ENCODE results near the gene CA4. TPM values are rescaled to one million over a fixed set of nuclear protein-coding genes. Genes with fewer than 3 reads are reported as not detected.
"Not testable (repeated sequence)": the region's sequence is repeated elsewhere in the genome, so short reads cannot be mapped to it uniquely, and the experiment has no call there.

The CA4 gene
- total and polyA plus RNA-seq, 2 donors (not counting 1 experiment from before 2014, with no cell fraction given), result not detected

DNA sequence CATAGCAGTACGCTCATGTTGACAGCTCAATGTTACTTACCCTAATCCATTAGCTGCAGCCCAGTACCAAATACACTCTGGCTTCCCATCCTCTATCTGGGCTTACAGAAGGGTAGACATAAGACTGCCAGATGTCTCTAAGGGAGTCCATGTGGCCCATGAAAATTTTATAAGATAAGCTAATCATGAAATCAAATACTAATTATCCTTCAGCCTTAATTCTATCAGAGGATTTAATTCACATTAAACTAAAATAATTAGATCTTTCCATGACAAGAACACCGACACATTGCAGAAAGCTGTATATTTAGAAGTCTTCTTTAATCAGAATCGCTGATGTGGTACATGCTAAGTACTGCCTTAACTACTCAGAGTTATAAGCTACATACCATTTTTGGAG, 43.3 kb downstream of the CA4 start:
- H3K79me2 ChIP-seq (ENCODE audit: control insufficient read depth, insufficient read depth, low read length); H3K27me3 ChIP-seq (replicated peaks in 1 of 4; ENCODE audit: control extremely low read depth in 1 of 4, control insufficient read depth in 3 of 4, insufficient read depth in 4 of 4, low read length in 3 of 4); H3K9me3 ChIP-seq (ENCODE audit: control extremely low read depth in 1 of 3, control insufficient read depth in 2 of 3, insufficient read depth in 1 of 3, low read length in 2 of 3); CTCF ChIA-PET; H2AFZ ChIP-seq (ENCODE audit: insufficient read depth, low read depth, low read length, poor library complexity, severe bottlenecking); H4K20me1 ChIP-seq (ENCODE audit: control insufficient read depth, insufficient read depth, low read length, poor library complexity, severe bottlenecking); intact Hi-C loops (cut with micrococcal nuclease); DNase-seq; H3K4me1 Mint-ChIP-seq; H3K27ac Mint-ChIP-seq; ATAC-seq (ENCODE audit: low read depth); H3K27me3 Mint-ChIP-seq; H3K27ac ChIP-seq (ENCODE audit: low read length in 2 of 2); H3K9me3 Mint-ChIP-seq (ENCODE audit: insufficient read depth); H3K4me3 Mint-ChIP-seq; H3K9ac ChIP-seq (ENCODE audit: low read length); H3K4me2 ChIP-seq (replicated peaks; ENCODE audit: low read depth, low read length, poor library complexity, severe bottlenecking); H3K4me1 ChIP-seq (ENCODE audit: control insufficient read depth in 2 of 2, insufficient read depth in 2 of 2, low read length in 2 of 2); H3K4me3 ChIP-seq (ENCODE audit: control extremely low read depth in 1 of 5, extremely low read depth in 1 of 5, insufficient read depth in 1 of 5, low read depth in 2 of 5, low read length in 4 of 5); POLR2A ChIA-PET: not testable (repeated sequence)
- WGBS (ENCODE audit: insufficient coverage), result no CpG with 5 or more reads among the region's 3 CpGs
- peaks cover 2 to 45% of the 10 kb centered on the region in 2 experiments for H3K36me3 ChIP-seq (replicated peaks in 1 of 2; ENCODE audit: control extremely low read depth in 1 of 2, control insufficient read depth in 1 of 2, extremely low read depth in 1 of 2, insufficient read depth in 2 of 2, low read length in 1 of 2)

DNA sequence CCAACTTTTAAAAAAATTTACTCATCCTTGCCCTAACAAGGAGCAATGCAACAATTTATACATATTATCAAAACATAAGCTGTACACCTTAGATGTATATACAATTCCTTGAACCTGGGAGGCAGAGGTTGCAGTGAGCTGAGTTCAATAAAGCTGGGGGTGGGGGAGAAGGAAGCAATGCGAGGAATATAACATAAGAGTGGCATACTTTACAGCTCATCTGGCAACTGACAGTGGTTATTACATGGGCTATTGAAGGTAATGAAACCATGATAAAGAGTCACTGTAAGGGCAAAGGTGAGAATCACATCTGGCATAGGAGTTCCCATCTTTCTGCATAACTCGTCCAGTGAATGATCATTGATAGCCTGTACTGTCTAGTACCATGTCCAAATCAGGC, 43.7 kb downstream of the CA4 start:
- POLR2A ChIA-PET, result no interaction called here
- H3K9me3 Mint-ChIP-seq (ENCODE audit: insufficient read depth), result no peaks in the 10 kb centered on the region
- no peak for TF ChIP-seq EZH2 (IDR thresholded peaks at IDR 0.05; ENCODE audit: borderline replicate concordance, insufficient read depth, low read depth, low read length, poor library complexity, severe bottlenecking)
- TF ChIP-seq, protein P1, sequence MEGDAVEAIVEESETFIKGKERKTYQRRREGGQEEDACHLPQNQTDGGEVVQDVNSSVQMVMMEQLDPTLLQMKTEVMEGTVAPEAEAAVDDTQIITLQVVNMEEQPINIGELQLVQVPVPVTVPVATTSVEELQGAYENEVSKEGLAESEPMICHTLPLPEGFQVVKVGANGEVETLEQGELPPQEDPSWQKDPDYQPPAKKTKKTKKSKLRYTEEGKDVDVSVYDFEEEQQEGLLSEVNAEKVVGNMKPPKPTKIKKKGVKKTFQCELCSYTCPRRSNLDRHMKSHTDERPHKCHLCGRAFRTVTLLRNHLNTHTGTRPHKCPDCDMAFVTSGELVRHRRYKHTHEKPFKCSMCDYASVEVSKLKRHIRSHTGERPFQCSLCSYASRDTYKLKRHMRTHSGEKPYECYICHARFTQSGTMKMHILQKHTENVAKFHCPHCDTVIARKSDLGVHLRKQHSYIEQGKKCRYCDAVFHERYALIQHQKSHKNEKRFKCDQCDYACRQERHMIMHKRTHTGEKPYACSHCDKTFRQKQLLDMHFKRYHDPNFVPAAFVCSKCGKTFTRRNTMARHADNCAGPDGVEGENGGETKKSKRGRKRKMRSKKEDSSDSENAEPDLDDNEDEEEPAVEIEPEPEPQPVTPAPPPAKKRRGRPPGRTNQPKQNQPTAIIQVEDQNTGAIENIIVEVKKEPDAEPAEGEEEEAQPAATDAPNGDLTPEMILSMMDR (IDR thresholded peaks at IDR 0.05), result no peak

DNA sequence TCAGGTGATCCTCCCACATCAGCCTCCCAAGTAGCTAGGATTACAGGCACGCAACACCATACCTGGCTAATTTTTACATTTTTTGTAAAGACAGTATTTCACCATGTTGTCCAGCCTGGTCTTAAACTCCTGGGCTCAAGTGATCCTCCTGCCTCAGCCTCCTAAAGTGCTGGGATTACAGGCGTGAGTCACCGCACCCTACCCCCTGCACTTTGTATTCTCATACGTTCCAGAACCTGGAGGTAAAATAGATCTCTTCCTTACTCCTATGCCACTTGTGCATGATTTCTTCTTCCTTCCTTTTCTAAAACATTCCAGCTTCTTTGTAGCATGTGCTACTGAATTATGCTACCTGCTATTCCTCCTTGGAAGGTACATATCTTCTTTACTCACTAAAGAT, 44.4 kb downstream of the CA4 start:
- H3K36me3 ChIP-seq (replicated peaks in 1 of 2; ENCODE audit: control extremely low read depth in 1 of 2, control insufficient read depth in 1 of 2, extremely low read depth in 1 of 2, insufficient read depth in 2 of 2, low read length in 1 of 2), result peaks cover 2 to 50% of the 10 kb centered on the region in 2 experiments
- ATAC-seq (ENCODE audit: low read depth); CTCF ChIA-PET; H4K20me1 ChIP-seq (ENCODE audit: control insufficient read depth, insufficient read depth, low read length, poor library complexity, severe bottlenecking); H3K4me2 ChIP-seq (replicated peaks; ENCODE audit: low read depth, low read length, poor library complexity, severe bottlenecking); H3K4me1 ChIP-seq (ENCODE audit: control insufficient read depth in 2 of 2, insufficient read depth in 2 of 2, low read length in 2 of 2); H3K9me3 Mint-ChIP-seq (ENCODE audit: insufficient read depth); H3K9ac ChIP-seq (ENCODE audit: low read length); DNase-seq; H3K27me3 ChIP-seq (replicated peaks in 1 of 4; ENCODE audit: control extremely low read depth in 1 of 4, control insufficient read depth in 3 of 4, insufficient read depth in 4 of 4, low read length in 3 of 4); H3K27ac ChIP-seq (ENCODE audit: low read length in 2 of 2); H2AFZ ChIP-seq (ENCODE audit: insufficient read depth, low read depth, low read length, poor library complexity, severe bottlenecking); H3K4me3 ChIP-seq (ENCODE audit: control extremely low read depth in 1 of 5, extremely low read depth in 1 of 5, insufficient read depth in 1 of 5, low read depth in 2 of 5, low read length in 4 of 5); H3K79me2 ChIP-seq (ENCODE audit: control insufficient read depth, insufficient read depth, low read length); H3K27me3 Mint-ChIP-seq; intact Hi-C loops (cut with micrococcal nuclease); H3K4me3 Mint-ChIP-seq; POLR2A ChIA-PET; H3K4me1 Mint-ChIP-seq; H3K27ac Mint-ChIP-seq; H3K9me3 ChIP-seq (ENCODE audit: control extremely low read depth in 1 of 3, control insufficient read depth in 2 of 3, insufficient read depth in 1 of 3, low read length in 2 of 3): not testable (repeated sequence)
- 96% methylated on average over 4 of the region's 4 CpGs for WGBS (ENCODE audit: insufficient coverage)

More for the DNA sequence above, 43.7 kb downstream of the CA4 start:
- H3K27ac Mint-ChIP-seq, result no peak overlapping the region
- H3K4me3 Mint-ChIP-seq, result no peak overlapping the region
- H3K27me3 Mint-ChIP-seq, result no peaks in the 10 kb centered on the region
- Histone ChIP-seq H3K4me3 (ENCODE audit: control extremely low read depth in 1 of 5, extremely low read depth in 1 of 5, insufficient read depth in 1 of 5, low read depth in 2 of 5, low read length in 4 of 5) (no peak overlapping the region), H3K9ac (ENCODE audit: low read length) (no peak overlapping the region), H4K20me1 (ENCODE audit: control insufficient read depth, insufficient read depth, low read length, poor library complexity, severe bottlenecking) (no peaks in the 10 kb centered on the region), H3K27me3 (replicated peaks in 1 of 4; ENCODE audit: control extremely low read depth in 1 of 4, control insufficient read depth in 3 of 4, insufficient read depth in 4 of 4, low read length in 3 of 4) (no peaks in the 10 kb centered on the region), H3K9me3 (ENCODE audit: control extremely low read depth in 1 of 3, control insufficient read depth in 2 of 3, insufficient read depth in 1 of 3, low read length in 2 of 3) (no peaks in the 10 kb centered on the region), H2AFZ (ENCODE audit: insufficient read depth, low read depth, low read length, poor library complexity, severe bottlenecking) (no peak overlapping the region), H3K4me1 (ENCODE audit: control insufficient read depth in 2 of 2, insufficient read depth in 2 of 2, low read length in 2 of 2) (no peaks in the 10 kb centered on the region), H3K27ac (ENCODE audit: low read length in 2 of 2) (no peak overlapping the region), H3K79me2 (ENCODE audit: control insufficient read depth, insufficient read depth, low read length) (no peaks in the 10 kb centered on the region), H3K36me3 (replicated peaks in 1 of 2; ENCODE audit: control extremely low read depth in 1 of 2, control insufficient read depth in 1 of 2, extremely low read depth in 1 of 2, insufficient read depth in 2 of 2, low read length in 1 of 2) (peaks cover 2 to 49% of the 10 kb centered on the region in 2 experiments), H3K4me2 (replicated peaks; ENCODE audit: low read depth, low read length, poor library complexity, severe bottlenecking) (no peak overlapping the region)
- intact Hi-C loops (cut with micrococcal nuclease), result no loop called here
- DNase-seq, result no peak
- CTCF ChIA-PET, result no interaction called here
- H3K4me1 Mint-ChIP-seq, result no peaks in the 10 kb centered on the region
- ATAC-seq (ENCODE audit: low read depth), result no peak
- whole genome bisulfite sequencing (ENCODE audit: insufficient coverage), result 100% methylated on average over 2 of the region's 2 CpGs
